Stimulated activated CD4-positive, alpha-beta T cell treated with anti-CD3 and anti-CD28 coated beads, Interleukin-4, amount 100 ng/mL, for 1 hour (primary cell): ENCODE measurements around the gene PIGZ.

Experiments
- DNase-seq: peaks from one replicate; pipeline ENCODE4 v3.0.0-alpha.2; 2020

The PIGZ gene

DNA sequence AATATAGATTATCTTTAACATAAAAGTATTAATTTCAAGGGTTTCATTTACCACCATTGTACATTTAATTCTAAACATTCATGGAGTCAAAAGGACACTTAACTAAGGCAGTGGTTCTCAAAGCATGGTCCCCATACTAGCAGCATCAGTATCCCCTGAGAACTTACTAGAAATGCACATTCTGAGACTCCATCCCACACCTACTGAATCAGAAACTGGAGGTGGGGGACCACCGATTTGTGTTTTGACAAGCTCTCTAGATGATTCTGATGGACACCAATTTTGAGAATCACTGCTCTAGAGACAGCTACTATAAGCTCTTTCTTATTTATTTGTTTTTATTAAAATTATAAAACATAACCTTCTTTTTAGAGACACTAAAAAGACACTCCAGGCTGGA is 66.9 kb downstream of the PIGZ start:
- DNase-seq, result no peak
